ENCODE measurements around the gene C5.

GRCh38 chr9:120974181-120974580 is 75.9 kb downstream of the C5 start:
- TF ChIP-seq CTCF (IDR thresholded peaks at IDR 0.05) (no peak), EZH2phosphoT487 (IDR thresholded peaks at IDR 0.05) (no peak), EZH2 (IDR thresholded peaks at IDR 0.05) (no peak)
